ENCODE measurements around the gene YDJC. TPM values are rescaled to one million over a fixed set of nuclear protein-coding genes. Genes with fewer than 3 reads are reported as not detected.

YDJC gene
- total and polyA plus RNA-seq, 2 of the 13 experiments (the other 11 are each of a cell fraction or from before 2014, with no cell fraction given) = 15.3 to 32.0 TPM

- TF ChIP-seq ZNF782 (CRISPR knock-in tag; IDR thresholded peaks at IDR 0.05; ENCODE audit: borderline replicate concordance) (no peak), CAMTA2 (CRISPR knock-in tag; IDR thresholded peaks at IDR 0.05; ENCODE audit: borderline replicate concordance) (no peak), ARID5B (CRISPR knock-in tag; IDR thresholded peaks at IDR 0.05) (no peak), ZNF790 (CRISPR knock-in tag; IDR thresholded peaks at IDR 0.05; ENCODE audit: borderline replicate concordance) (no peak), ATF1 (CRISPR knock-in tag; IDR thresholded peaks at IDR 0.05) (0 out of 2 replicates have a peak, but pooled peaks have one; percentile 37), BRCA1 (CRISPR knock-in tag; IDR thresholded peaks at IDR 0.05) (no peak), ZNF296 (CRISPR knock-in tag; conservative IDR thresholded peaks at IDR 0.05) (0 out of 2 replicates have a peak, but pooled peaks have one; percentile 42), NONO (IDR thresholded peaks at IDR 0.05) (no peak), NONO (CRISPR knock-in tag; conservative IDR thresholded peaks at IDR 0.05) (peak; percentile 61), KMT2A (CRISPR knock-in tag; IDR thresholded peaks at IDR 0.05) (no peak; the same call in 1 of the 2 replicates), MAX (IDR thresholded peaks at IDR 0.05) (peak; percentile 78), KAT7 (CRISPR knock-in tag; IDR thresholded peaks at IDR 0.05; ENCODE audit: borderline replicate concordance) (no peak), HNRNPK (IDR thresholded peaks at IDR 0.05; ENCODE audit: low read depth, low read length, poor library complexity, severe bottlenecking) (peak; percentile 47), ZNF597 (CRISPR knock-in tag; IDR thresholded peaks at IDR 0.05) (no peak), POLR2G (IDR thresholded peaks at IDR 0.05; ENCODE audit: low read depth, low read length) (peak; percentile 77), CHD2 (IDR thresholded peaks at IDR 0.05; ENCODE audit: low read depth, low read length) (peak; percentile 74; the same call in 1 of the 2 replicates), RFXAP (CRISPR knock-in tag; IDR thresholded peaks at IDR 0.05; ENCODE audit: borderline replicate concordance) (peak; percentile 98), NFIB (CRISPR knock-in tag; IDR thresholded peaks at IDR 0.05; ENCODE audit: borderline replicate concordance) (no peak), MTA1 (CRISPR knock-in tag; IDR thresholded peaks at IDR 0.05; ENCODE audit: borderline replicate concordance) (0 out of 2 replicates have a peak, but pooled peaks have one; percentile 29), ZNF850 (CRISPR knock-in tag; conservative IDR thresholded peaks at IDR 0.05) (no peak), RAD21 (CRISPR knock-in tag; IDR thresholded peaks at IDR 0.05) (0 out of 2 replicates have a peak, but pooled peaks have one; percentile 3), ZNF232 (CRISPR knock-in tag; IDR thresholded peaks at IDR 0.05; ENCODE audit: borderline replicate concordance) (peak; percentile 32; the same call in 1 of the 2 replicates), CREM (IDR thresholded peaks at IDR 0.05) (peak; percentile 55; the same call in 1 of the 2 replicates), CREM (CRISPR knock-in tag; IDR thresholded peaks at IDR 0.05) (no peak)
These were observed 12.2 kb upstream of the YDJC start, which contains the start of gene SDF2L1 (continued) for GRCh38 chr22:21641789-21642583.
